HG03571 (cell line): Measurements from ENCODE around the gene SEC24C.
"Not testable (repeated sequence)": the region's sequence is repeated elsewhere in the genome, so short reads cannot be mapped to it uniquely, and the experiment has no call there.

Experiments used
- ATAC-seq: cut with Tn5 transposase; IDR thresholded peaks from one replicate; pipeline ENCODE4 v1.9.1; 2021; ENCODE audit not compliant: unreplicated experiment

SEC24C gene

GRCh38 chr10:73743905-73744663 lies at the start of gene SEC24C:
Gene SEC24C (plus strand): TSS chr10:73744372. CDS start chr10:73746833, 2,461 bp downstream.
- ATAC-seq, result peak; percentile 80

- ATAC-seq, result not testable (repeated sequence)
These were observed 48.9 kb upstream of the SEC24C start for GRCh38 chr10:73695302-73695701.

- ATAC-seq, result not testable (repeated sequence)
These were observed 46.5 kb upstream of the SEC24C start, which contains the start of gene AGAP5 for GRCh38 chr10:73697675-73698159. Gene AGAP5 (minus strand): TSS chr10:73698109. CDS start chr10:73697755, 354 bp downstream.

GRCh38 chr10:73698819-73699218 lies 45.4 kb upstream of the SEC24C start:
- not testable (repeated sequence) for ATAC-seq

- not testable (repeated sequence) for ATAC-seq
These were observed 40.2 kb upstream of the SEC24C start for GRCh38 chr10:73703924-73704323.

- ATAC-seq, result not testable (repeated sequence)
These were observed 38.6 kb upstream of the SEC24C start for GRCh38 chr10:73705506-73706072.

GRCh38 chr10:73706488-73706887 lies 37.7 kb upstream of the SEC24C start:
- not testable (repeated sequence) for ATAC-seq

GRCh38 chr10:73707628-73708027 lies 36.5 kb upstream of the SEC24C start:
- not testable (repeated sequence) for ATAC-seq

- ATAC-seq, result not testable (repeated sequence)
These were observed 36.0 kb upstream of the SEC24C start for GRCh38 chr10:73708122-73708521.

GRCh38 chr10:73711683-73712082 lies 32.5 kb upstream of the SEC24C start:
- not testable (repeated sequence) for ATAC-seq

GRCh38 chr10:73713912-73714311 lies 30.3 kb upstream of the SEC24C start:
- not testable (repeated sequence) for ATAC-seq

GRCh38 chr10:73714483-73714882 lies 29.7 kb upstream of the SEC24C start:
- not testable (repeated sequence) for ATAC-seq

GRCh38 chr10:73715179-73716156 lies 28.7 kb upstream of the SEC24C start:
- ATAC-seq, result not testable (repeated sequence)

- ATAC-seq, result no peak
These were observed 27.9 kb upstream of the SEC24C start for GRCh38 chr10:73716251-73716650.

- no peak for ATAC-seq
These were observed 26.6 kb upstream of the SEC24C start for GRCh38 chr10:73717556-73717955.

- ATAC-seq, result not testable (repeated sequence)
These were observed 23.6 kb upstream of the SEC24C start for GRCh38 chr10:73720561-73720960.

- ATAC-seq, result no peak
These were observed 20.7 kb upstream of the SEC24C start for GRCh38 chr10:73723516-73723915.

- not testable (repeated sequence) for ATAC-seq
These were observed 14.4 kb upstream of the SEC24C start for GRCh38 chr10:73729781-73730152.

GRCh38 chr10:73730153-73730906 lies 13.8 kb upstream of the SEC24C start:
- ATAC-seq, result peak; percentile 81
